Testis (tissue), 3 donors: ENCODE data around the gene PPM1F. TPM values are rescaled to one million over a fixed set of nuclear protein-coding genes. Genes with fewer than 3 reads are reported as not detected.
A peak's percentile ranks its signal among the peaks of the same experiment; 100 is the strongest.

Experiments
- DNase-seq: peaks from one replicate; pipeline ENCODE4 v3.0.0-alpha.2; 2019
- H3K27ac ChIP-seq, 2 donors: fragments of 200-600 bp; sonication (generic); one replicate each; pipeline ENCODE4 v1.5.1; 2019
- H3K27me3 ChIP-seq: fragments of 200-600 bp; sonication (generic); one replicate; pipeline ENCODE4 v1.5.1; 2019
- H3K36me3 ChIP-seq: fragments of 200-600 bp; sonication (generic); one replicate; pipeline ENCODE4 v1.5.1; 2017; ENCODE audit warnings: low read depth; ENCODE audit errors: missing control alignments
- H3K4me1 ChIP-seq: fragments of 200-600 bp; sonication (generic); one replicate; pipeline ENCODE4 v1.5.1; 2019
- H3K4me3 ChIP-seq, 2 donors: fragments of 200-600 bp; sonication (generic); one replicate each; pipeline ENCODE4 v1.5.1; 2017 to 2019
- H3K9me3 ChIP-seq: fragments of 200-600 bp; sonication (generic); one replicate; pipeline ENCODE4 v1.5.1; 2017
- POLR2A ChIP-seq: fragments of 450-650 bp; IDR thresholded peaks from one replicate; pipeline ENCODE4 v1.6.1; 2017; ENCODE audit warnings: antibody characterized with exemption, mild to moderate bottlenecking, moderate library complexity
- WGBS, 2 donors: methylation state at CpG; one replicate each; pipeline ENCODE4 v1.1.5; 2018; 5-methylcytosine and 5-hydroxymethylcytosine counted together
- intact Hi-C: fragments of 100-400 bp; cut with DNase I; formaldehyde crosslinking; loops from one replicate; pipeline ENCODE4 v1.15.1; 2023; ENCODE audit warnings: low total_unique reads
- polyA plus RNA-seq: library from polyadenylated mRNA; stranded (reverse); fragments of 350-450 nt; fragmentation: Illumina TruSeq; extraction: RNeasy Lipid Tissue Mini Kit (QIAGEN cat#74804); gene quantifications from one replicate; pipeline ENCODE4 v1.2.3, GENCODE V29; 2014; ENCODE audit warnings: low read depth, low replicate concordance; ENCODE audit not compliant: insufficient read depth
- total RNA-seq, 2 donors: library from RNA; depleted of rRNA; stranded (reverse); fragments of >200 nt; gene quantifications; one replicate each; pipeline ENCODE4 v1.2.3, GENCODE V29; 2016
- TF ChIP-seq, protein P1 (sequence below), 3 experiments: fragments of 450-650 bp in 2 of 3; fragments of 200-600 bp in 1 of 3; sonication (generic) in 1 of 3; IDR thresholded peaks; one replicate each; pipeline ENCODE4 v1.5.1; 2016 to 2019; ENCODE audit warnings: antibody characterized with exemption in 3 of 3, mild to moderate bottlenecking in 2 of 3, moderate library complexity in 1 of 3

PPM1F gene
- total and polyA plus RNA-seq, 3 donors from 2014 or later: 17.4 to 22.7 (median 22.4) TPM

DNA sequence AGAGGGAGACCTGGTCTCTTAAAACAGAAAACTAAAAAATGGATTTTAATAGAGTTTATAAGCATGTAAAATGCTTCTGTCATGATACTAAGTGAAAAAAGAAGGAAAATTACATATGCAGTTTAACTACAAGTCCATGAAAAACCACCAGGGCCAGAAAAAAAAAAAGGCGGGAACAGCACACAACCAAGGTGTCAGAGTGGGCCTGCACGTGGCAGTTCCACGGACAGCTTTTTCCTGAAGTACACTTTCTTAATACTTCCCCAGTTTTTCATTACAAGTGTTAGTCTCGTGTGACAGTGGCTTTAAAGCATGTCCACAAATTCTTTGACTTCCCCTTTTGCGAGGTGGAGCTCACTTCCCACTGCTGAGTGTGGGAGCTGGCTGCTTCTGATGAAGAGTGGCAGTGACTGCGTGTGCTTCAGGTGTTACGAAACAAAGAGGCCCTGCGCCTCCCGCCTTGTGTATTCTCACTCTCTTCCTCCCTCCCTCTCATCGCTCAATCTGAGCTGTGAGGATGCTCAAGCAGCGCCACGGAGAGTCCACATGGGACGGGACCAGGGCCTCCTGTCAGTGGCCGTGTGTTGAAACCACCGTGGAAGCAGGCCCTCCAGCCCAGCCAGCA, 16.4 kb downstream of the PPM1F start:
- Histone ChIP-seq H3K36me3 (no peaks in the 10 kb centered on the region), H3K4me1 (peaks cover 21% of the 10 kb centered on the region), H3K27ac (peak overlapping the region in 1 of 2 donors; percentile 95), H3K9me3 (no peaks in the 10 kb centered on the region), H3K27me3 (no peaks in the 10 kb centered on the region), H3K4me3 (no peak overlapping the region)
- no peak for DNase-seq
- intact Hi-C loops: loop anchor here (10.0 kb wide), 1 partner anchor 161 kb away; no protein-coding TSS in a partner anchor
- no peak for TF ChIP-seq POLR2A
- TF ChIP-seq, protein P1, sequence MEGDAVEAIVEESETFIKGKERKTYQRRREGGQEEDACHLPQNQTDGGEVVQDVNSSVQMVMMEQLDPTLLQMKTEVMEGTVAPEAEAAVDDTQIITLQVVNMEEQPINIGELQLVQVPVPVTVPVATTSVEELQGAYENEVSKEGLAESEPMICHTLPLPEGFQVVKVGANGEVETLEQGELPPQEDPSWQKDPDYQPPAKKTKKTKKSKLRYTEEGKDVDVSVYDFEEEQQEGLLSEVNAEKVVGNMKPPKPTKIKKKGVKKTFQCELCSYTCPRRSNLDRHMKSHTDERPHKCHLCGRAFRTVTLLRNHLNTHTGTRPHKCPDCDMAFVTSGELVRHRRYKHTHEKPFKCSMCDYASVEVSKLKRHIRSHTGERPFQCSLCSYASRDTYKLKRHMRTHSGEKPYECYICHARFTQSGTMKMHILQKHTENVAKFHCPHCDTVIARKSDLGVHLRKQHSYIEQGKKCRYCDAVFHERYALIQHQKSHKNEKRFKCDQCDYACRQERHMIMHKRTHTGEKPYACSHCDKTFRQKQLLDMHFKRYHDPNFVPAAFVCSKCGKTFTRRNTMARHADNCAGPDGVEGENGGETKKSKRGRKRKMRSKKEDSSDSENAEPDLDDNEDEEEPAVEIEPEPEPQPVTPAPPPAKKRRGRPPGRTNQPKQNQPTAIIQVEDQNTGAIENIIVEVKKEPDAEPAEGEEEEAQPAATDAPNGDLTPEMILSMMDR (IDR thresholded peaks at IDR 0.05): no peak
- 75 to 91% methylated on average over 14 to 15 of the region's 15 CpGs for WGBS, 2 donors

GRCh38 chr22:21933910-21934309, 18.7 kb downstream of the PPM1F start:
- Histone ChIP-seq H3K27me3 (no peaks in the 10 kb centered on the region), H3K27ac (no peak overlapping the region), H3K4me1 (peaks cover 17% of the 10 kb centered on the region), H3K4me3 (no peak overlapping the region), H3K36me3 (no peaks in the 10 kb centered on the region), H3K9me3 (no peaks in the 10 kb centered on the region)
- intact Hi-C loops: loop anchor here (10.0 kb wide), 1 partner anchor 159 kb away; no protein-coding TSS in a partner anchor
- DNase-seq: no peak
- 99 to 100% methylated on average over 1 to 19 of the region's 19 CpGs for WGBS, 2 donors
- TF ChIP-seq, protein P1 (IDR thresholded peaks at IDR 0.05): no peak
- TF ChIP-seq POLR2A: no peak

- DNase-seq: no peak
- Histone ChIP-seq H3K36me3 (no peaks in the 10 kb centered on the region), H3K4me3 (no peak overlapping the region), H3K9me3 (no peaks in the 10 kb centered on the region), H3K27me3 (no peaks in the 10 kb centered on the region), H3K27ac (no peak overlapping the region), H3K4me1 (peaks cover 15% of the 10 kb centered on the region)
- 87 to 96% methylated on average over 13 to 23 of the region's 23 CpGs for WGBS, 2 donors
- intact Hi-C loops: loop anchor here (10.0 kb wide), 1 partner anchor 159 kb away; no protein-coding TSS in a partner anchor
- TF ChIP-seq, protein P1 (IDR thresholded peaks at IDR 0.05): no peak
- no peak for TF ChIP-seq POLR2A
These were observed 19.2 kb downstream of the PPM1F start for GRCh38 chr22:21933413-21933812.

DNA sequence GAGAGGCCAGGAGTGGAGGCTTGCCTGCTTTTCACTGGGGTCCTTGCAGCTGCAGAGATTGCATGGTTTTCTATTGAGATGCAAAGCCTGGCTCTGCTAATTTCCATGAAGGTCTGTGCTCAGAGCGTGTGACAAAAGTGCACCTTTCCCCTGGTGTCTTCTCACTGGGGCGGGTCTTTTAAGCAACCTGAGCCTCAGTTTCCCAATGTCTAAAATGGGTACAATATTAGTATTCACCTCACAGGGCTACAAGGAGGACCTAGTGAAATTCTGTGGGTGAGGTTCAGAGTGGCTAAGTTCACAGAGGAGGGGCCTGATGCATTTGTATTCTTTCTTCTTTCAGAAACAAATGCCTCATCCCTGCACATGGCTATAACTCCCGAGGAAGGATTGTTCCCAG, 20.3 kb downstream of the PPM1F start:
- no peaks in the 10 kb centered on the region for H3K9me3 ChIP-seq
- no peak overlapping the region for H3K4me3 ChIP-seq
- no peak overlapping the region for H3K27ac ChIP-seq
- H3K4me1 ChIP-seq: peaks cover 11% of the 10 kb centered on the region
- no peak for DNase-seq
- H3K27me3 ChIP-seq: no peaks in the 10 kb centered on the region
- no peaks in the 10 kb centered on the region for H3K36me3 ChIP-seq
- 87 to 95% methylated on average over 3 of the region's 3 CpGs for WGBS, 2 donors
- no peak for TF ChIP-seq POLR2A
- TF ChIP-seq, protein P1 (IDR thresholded peaks at IDR 0.05): no peak
- intact Hi-C loops: loop anchor here (10.0 kb wide), 1 partner anchor 158 kb away; no protein-coding TSS in a partner anchor

DNA sequence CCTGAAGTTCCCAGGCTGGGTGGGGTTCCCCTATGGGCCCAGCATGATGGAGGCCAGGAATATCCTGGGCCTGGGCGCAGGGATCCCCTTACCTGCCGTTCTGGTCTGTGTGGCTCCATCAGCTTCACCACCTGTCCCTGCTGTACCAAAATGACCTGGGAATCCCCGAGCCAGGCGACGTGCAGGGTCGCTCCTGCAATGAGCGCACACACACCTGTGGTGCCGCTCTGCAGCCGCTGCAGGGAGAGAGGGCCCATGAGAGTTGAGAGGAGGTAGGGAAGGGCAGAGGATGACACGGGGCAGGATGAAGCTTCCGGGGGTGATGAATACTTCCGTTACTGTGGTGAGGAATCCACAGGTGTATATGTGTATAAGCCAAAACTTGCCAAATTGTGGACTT, 21.6 kb downstream of the PPM1F start:
- H3K27ac ChIP-seq: no peak overlapping the region
- no peaks in the 10 kb centered on the region for H3K9me3 ChIP-seq
- no peak for TF ChIP-seq POLR2A
- TF ChIP-seq, protein P1 (IDR thresholded peaks at IDR 0.05): no peak
- DNase-seq: no peak
- intact Hi-C loops: loop anchor here (10.0 kb wide), 1 partner anchor 156 kb away; no protein-coding TSS in a partner anchor
- H3K36me3 ChIP-seq: no peaks in the 10 kb centered on the region
- peaks cover 5% of the 10 kb centered on the region for H3K4me1 ChIP-seq
- no peaks in the 10 kb centered on the region for H3K27me3 ChIP-seq
- 91 to 97% methylated on average over 12 of the region's 12 CpGs for WGBS, 2 donors
- no peak overlapping the region for H3K4me3 ChIP-seq
